ENCODE measurements around the gene BGN. TPM values are rescaled to one million over a fixed set of nuclear protein-coding genes. Genes with fewer than 3 reads are reported as not detected.

The BGN gene
- polyA plus RNA-seq, 4 donors: 3.1 to 23.2 (median 12.6) TPM

DNA sequence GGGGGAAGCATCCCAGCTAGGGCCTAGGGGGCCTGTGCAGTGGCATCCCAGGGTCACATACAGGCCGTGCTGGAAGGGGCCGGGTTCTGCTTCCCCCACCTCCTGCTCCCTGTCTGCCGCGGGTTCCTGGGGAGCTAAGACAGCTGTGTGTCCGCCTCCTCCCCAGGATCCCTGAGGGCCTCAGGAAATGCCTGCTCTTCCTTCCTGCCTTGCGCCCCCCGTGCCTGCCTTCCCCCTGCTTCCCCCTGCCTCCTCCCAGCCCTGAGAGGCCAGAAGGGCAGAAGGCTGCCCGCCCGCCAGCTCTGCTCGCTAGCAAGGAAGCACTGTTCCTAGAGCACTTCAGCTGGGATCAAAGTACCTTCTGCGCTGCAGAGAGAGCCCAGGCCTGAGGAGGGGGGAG is 2.9 kb upstream of the BGN start:
- 11 to 33% (median 21%) methylated on average over 3 to 11 of the region's 11 CpGs for WGBS, 3 donors
- peak; percentile 23 to 58 for DNase-seq
- no peak overlapping the region for H3K4me3 ChIP-seq (ENCODE audit: low read depth in 1 of 3, low read length in 3 of 3)
- no peaks in the 10 kb centered on the region for H3K36me3 ChIP-seq (ENCODE audit: control insufficient read depth in 3 of 3, insufficient read depth in 2 of 3, low read depth in 1 of 3, low read length in 3 of 3)
- no peaks in the 10 kb centered on the region for H3K9me3 ChIP-seq (ENCODE audit: control insufficient read depth in 2 of 2, insufficient read depth in 1 of 2, low read depth in 1 of 2, low read length in 1 of 2)
- H3K27ac ChIP-seq (ENCODE audit: low read depth in 1 of 3, low read length in 2 of 3): peak overlapping the region in 1 of 3 donors; percentile 52
- H3K4me1 ChIP-seq (ENCODE audit: control insufficient read depth in 3 of 3, insufficient read depth in 2 of 3, low read depth in 1 of 3, low read length in 2 of 3): peaks cover 0 to 53% (median 0%) of the 10 kb centered on the region in 3 donors
- H3K27me3 ChIP-seq (ENCODE audit: control insufficient read depth in 3 of 3, insufficient read depth in 3 of 3, low read length in 3 of 3): no peaks in the 10 kb centered on the region
- FAIRE-seq: no peak

DNA sequence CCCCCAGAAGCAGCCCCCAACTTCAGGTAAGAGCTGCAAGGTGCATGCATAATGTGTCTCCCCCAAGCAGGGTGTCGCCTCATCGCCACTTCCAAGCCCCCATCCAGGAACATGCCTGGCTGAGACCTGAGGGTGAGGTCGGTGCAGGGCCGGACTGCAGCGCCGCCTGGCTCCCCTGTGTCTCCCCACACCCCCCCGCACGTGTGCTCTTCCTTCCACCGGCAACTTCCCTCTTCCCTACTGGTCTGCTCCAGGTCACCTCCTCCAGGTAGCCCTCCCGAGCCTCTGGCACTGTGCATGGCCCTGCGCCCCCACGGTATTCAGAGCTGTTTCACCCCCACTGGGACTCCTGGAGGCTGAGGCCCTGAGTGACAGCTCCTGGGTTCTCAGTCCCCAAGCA is 2.2 kb upstream of the BGN start:
- Histone ChIP-seq H3K4me3 (ENCODE audit: low read depth in 1 of 3, low read length in 3 of 3) (no peak overlapping the region), H3K27me3 (ENCODE audit: control insufficient read depth in 3 of 3, insufficient read depth in 3 of 3, low read length in 3 of 3) (no peaks in the 10 kb centered on the region), H3K36me3 (ENCODE audit: control insufficient read depth in 3 of 3, insufficient read depth in 2 of 3, low read depth in 1 of 3, low read length in 3 of 3) (no peaks in the 10 kb centered on the region), H3K9me3 (ENCODE audit: control insufficient read depth in 2 of 2, insufficient read depth in 1 of 2, low read depth in 1 of 2, low read length in 1 of 2) (no peaks in the 10 kb centered on the region), H3K4me1 (ENCODE audit: control insufficient read depth in 3 of 3, insufficient read depth in 2 of 3, low read depth in 1 of 3, low read length in 2 of 3) (peaks cover 0 to 52% (median 0%) of the 10 kb centered on the region in 3 donors), H3K27ac (ENCODE audit: low read depth in 1 of 3, low read length in 2 of 3) (peak overlapping the region in 1 of 3 donors; percentile 52)
- FAIRE-seq: no peak
- DNase-seq: no peak
- 56 to 75% (median 68%) methylated on average over 8 to 12 of the region's 12 CpGs for WGBS, 3 donors

DNA sequence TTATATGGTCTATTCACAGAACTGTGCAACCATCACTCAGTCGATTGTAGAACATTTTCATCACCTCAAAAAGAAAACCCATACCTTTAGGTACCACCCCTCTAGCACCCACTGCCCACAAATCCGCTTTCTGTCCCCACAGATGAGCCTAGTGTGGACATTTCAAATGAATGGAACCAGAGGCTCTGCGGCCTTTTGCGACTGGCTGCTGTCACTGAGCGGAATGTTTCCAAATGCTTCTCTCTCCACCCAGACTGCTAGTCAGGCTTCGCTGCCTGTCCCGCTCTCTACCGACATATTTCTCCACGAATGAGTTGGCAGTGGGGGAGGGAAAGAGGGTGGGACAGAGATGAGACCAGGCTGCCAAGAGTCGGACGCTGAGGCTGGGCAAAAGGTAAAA is 1.7 kb upstream of the BGN start:
- Histone ChIP-seq H3K9me3 (ENCODE audit: control insufficient read depth in 2 of 2, insufficient read depth in 1 of 2, low read depth in 1 of 2, low read length in 1 of 2) (no peaks in the 10 kb centered on the region), H3K27me3 (ENCODE audit: control insufficient read depth in 3 of 3, insufficient read depth in 3 of 3, low read length in 3 of 3) (no peaks in the 10 kb centered on the region), H3K4me3 (ENCODE audit: low read depth in 1 of 3, low read length in 3 of 3) (no peak overlapping the region), H3K27ac (ENCODE audit: low read depth in 1 of 3, low read length in 2 of 3) (no peak overlapping the region), H3K4me1 (ENCODE audit: control insufficient read depth in 3 of 3, insufficient read depth in 2 of 3, low read depth in 1 of 3, low read length in 2 of 3) (peaks cover 0 to 46% (median 0%) of the 10 kb centered on the region in 3 donors), H3K36me3 (ENCODE audit: control insufficient read depth in 3 of 3, insufficient read depth in 2 of 3, low read depth in 1 of 3, low read length in 3 of 3) (no peaks in the 10 kb centered on the region)
- DNase-seq (no peak), FAIRE-seq (no peak)
- WGBS, 3 donors: 85 to 91% (median 89%) methylated on average over 11 of the region's 11 CpGs

DNA sequence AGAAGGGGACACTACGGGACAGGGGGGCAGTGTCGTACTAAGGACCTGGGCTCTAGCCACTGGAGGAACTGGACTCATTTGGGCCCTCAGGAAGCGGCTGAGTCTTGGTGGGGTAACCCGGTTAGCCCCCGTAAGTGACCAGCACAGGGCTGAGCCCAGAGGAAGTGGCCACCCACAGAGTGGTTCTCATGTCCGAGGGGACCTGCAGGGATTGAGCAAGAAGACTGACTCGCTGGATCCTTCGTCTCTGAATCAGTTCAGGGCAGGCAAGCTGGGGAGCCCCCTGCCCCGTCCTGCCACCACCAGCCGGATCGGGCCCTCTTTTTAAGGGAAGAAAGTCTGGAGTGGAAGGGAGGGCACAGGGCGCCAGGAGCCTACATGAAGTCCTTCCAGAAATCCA is 719 bp upstream of the BGN start:
- no peaks in the 10 kb centered on the region for H3K9me3 ChIP-seq (ENCODE audit: control insufficient read depth in 2 of 2, insufficient read depth in 1 of 2, low read depth in 1 of 2, low read length in 1 of 2)
- no peak for DNase-seq
- no peaks in the 10 kb centered on the region for H3K27me3 ChIP-seq (ENCODE audit: control insufficient read depth in 3 of 3, insufficient read depth in 3 of 3, low read length in 3 of 3)
- H3K4me1 ChIP-seq (ENCODE audit: control insufficient read depth in 3 of 3, insufficient read depth in 2 of 3, low read depth in 1 of 3, low read length in 2 of 3): peaks cover 0 to 37% (median 0%) of the 10 kb centered on the region in 3 donors
- no peaks in the 10 kb centered on the region for H3K36me3 ChIP-seq (ENCODE audit: control insufficient read depth in 3 of 3, insufficient read depth in 2 of 3, low read depth in 1 of 3, low read length in 3 of 3)
- no peak overlapping the region for H3K4me3 ChIP-seq (ENCODE audit: low read depth in 1 of 3, low read length in 3 of 3)
- WGBS, 3 donors: 78 to 86% (median 83%) methylated on average over 12 of the region's 12 CpGs
- FAIRE-seq: no peak
- H3K27ac ChIP-seq (ENCODE audit: low read depth in 1 of 3, low read length in 2 of 3): no peak overlapping the region

DNA sequence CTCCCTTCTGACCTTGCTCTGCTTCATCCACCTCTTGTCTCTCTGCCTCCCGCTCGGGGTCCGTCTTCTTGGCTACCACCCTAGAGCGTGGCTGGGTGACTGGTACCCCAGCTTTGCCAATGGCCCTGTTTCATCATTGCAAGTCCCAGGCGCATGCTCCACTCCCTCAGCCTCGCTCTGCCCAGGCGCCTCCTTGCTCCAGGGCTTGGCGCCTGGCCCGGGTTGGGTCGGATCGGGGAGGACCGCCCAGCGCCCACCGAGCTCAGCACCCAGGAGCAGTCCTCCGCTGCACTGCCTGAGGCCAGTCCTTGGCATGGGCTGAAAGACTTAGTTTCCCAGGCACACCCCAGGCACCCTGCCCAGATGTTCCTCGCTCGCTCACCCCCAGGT is 577 bp downstream of the BGN start:
- H3K4me3 ChIP-seq (ENCODE audit: low read depth in 1 of 3, low read length in 3 of 3): peak overlapping the region in 1 of 3 donors; percentile 36
- no peak for FAIRE-seq
- peaks cover 0 to 28% (median 0%) of the 10 kb centered on the region in 3 donors for H3K4me1 ChIP-seq (ENCODE audit: control insufficient read depth in 3 of 3, insufficient read depth in 2 of 3, low read depth in 1 of 3, low read length in 2 of 3)
- no peaks in the 10 kb centered on the region for H3K36me3 ChIP-seq (ENCODE audit: control insufficient read depth in 3 of 3, insufficient read depth in 2 of 3, low read depth in 1 of 3, low read length in 3 of 3)
- no peaks in the 10 kb centered on the region for H3K27me3 ChIP-seq (ENCODE audit: control insufficient read depth in 3 of 3, insufficient read depth in 3 of 3, low read length in 3 of 3)
- 23 to 43% (median 27%) methylated on average over 15 to 17 of the region's 17 CpGs for WGBS, 3 donors
- H3K27ac ChIP-seq (ENCODE audit: low read depth in 1 of 3, low read length in 2 of 3): no peak overlapping the region
- DNase-seq: no peak
- H3K9me3 ChIP-seq (ENCODE audit: control insufficient read depth in 2 of 2, insufficient read depth in 1 of 2, low read depth in 1 of 2, low read length in 1 of 2): no peaks in the 10 kb centered on the region

DNA sequence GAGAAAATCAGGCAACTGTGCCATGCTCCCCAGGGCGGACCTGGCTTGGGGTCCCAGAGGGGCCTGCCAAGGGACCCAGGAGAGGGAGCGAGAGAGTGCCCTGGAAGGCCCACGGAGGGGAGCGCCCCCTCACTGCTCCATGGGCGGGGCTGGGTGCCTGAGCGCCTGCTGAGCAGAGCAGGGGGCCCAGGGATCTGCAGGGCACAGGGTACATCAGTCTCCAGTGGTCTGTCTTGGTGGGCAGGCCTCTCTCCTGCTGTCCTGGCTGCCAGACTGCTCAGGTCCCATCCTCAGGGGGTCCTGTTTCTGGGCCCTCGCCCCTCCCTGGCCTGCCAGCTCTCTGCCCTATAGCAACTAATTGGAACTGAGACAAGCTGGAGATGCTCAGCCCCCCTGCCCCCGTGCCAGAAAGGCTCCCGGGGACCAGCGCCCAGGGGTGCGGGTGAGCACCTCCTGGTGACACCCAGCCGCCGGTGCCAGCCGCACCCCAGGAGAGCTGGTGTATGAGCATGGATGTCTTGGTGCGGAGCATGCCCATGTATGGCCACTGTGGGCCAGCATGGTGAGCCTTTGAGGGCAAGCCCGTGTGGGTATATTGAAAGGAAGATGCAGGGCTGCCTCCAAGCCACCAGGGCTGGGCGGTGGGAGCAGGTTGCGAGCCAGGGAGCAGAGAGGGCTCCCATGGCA is 1.3 kb downstream of the BGN start:
- H3K4me3 ChIP-seq (ENCODE audit: low read depth in 1 of 3, low read length in 3 of 3): peak overlapping the region in 1 of 3 donors; percentile 36
- no peaks in the 10 kb centered on the region for H3K9me3 ChIP-seq (ENCODE audit: control insufficient read depth in 2 of 2, insufficient read depth in 1 of 2, low read depth in 1 of 2, low read length in 1 of 2)
- FAIRE-seq (no peak), DNase-seq (no peak)
- 76 to 79% (median 76%) methylated on average over 14 to 18 of the region's 18 CpGs for WGBS, 3 donors
- H3K27me3 ChIP-seq (ENCODE audit: control insufficient read depth in 3 of 3, insufficient read depth in 3 of 3, low read length in 3 of 3): no peaks in the 10 kb centered on the region
- no peaks in the 10 kb centered on the region for H3K36me3 ChIP-seq (ENCODE audit: control insufficient read depth in 3 of 3, insufficient read depth in 2 of 3, low read depth in 1 of 3, low read length in 3 of 3)
- H3K4me1 ChIP-seq (ENCODE audit: control insufficient read depth in 3 of 3, insufficient read depth in 2 of 3, low read depth in 1 of 3, low read length in 2 of 3): peaks cover 0 to 21% (median 0%) of the 10 kb centered on the region in 3 donors
- H3K27ac ChIP-seq (ENCODE audit: low read depth in 1 of 3, low read length in 2 of 3): no peak overlapping the region

DNA sequence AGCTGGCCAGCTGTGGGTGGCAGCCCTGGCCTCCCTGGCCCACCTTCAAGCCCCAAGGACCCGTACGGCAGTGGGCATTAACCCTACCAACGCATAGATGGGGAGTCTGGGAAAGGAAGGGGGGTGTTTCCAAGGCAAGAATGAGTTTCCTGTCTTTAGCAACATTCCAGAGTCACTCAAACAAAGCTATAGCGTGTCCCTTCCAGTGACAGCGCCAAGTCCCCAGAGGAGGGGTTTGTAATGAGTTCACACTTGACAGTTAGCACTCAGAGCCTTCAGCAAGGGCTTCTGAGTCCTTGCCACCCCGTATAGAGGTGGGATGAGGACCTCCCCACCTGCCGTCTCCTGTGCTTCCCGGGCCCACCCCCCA is 1.8 kb downstream of the BGN start:
- Histone ChIP-seq H3K4me3 (ENCODE audit: low read depth in 1 of 3, low read length in 3 of 3) (no peak overlapping the region), H3K4me1 (ENCODE audit: control insufficient read depth in 3 of 3, insufficient read depth in 2 of 3, low read depth in 1 of 3, low read length in 2 of 3) (peaks cover 0 to 16% (median 0%) of the 10 kb centered on the region in 3 donors), H3K27me3 (ENCODE audit: control insufficient read depth in 3 of 3, insufficient read depth in 3 of 3, low read length in 3 of 3) (no peaks in the 10 kb centered on the region), H3K27ac (ENCODE audit: low read depth in 1 of 3, low read length in 2 of 3) (no peak overlapping the region), H3K9me3 (ENCODE audit: control insufficient read depth in 2 of 2, insufficient read depth in 1 of 2, low read depth in 1 of 2, low read length in 1 of 2) (no peaks in the 10 kb centered on the region), H3K36me3 (ENCODE audit: control insufficient read depth in 3 of 3, insufficient read depth in 2 of 3, low read depth in 1 of 3, low read length in 3 of 3) (no peaks in the 10 kb centered on the region)
- FAIRE-seq (no peak), DNase-seq (no peak)
- 46 to 67% (median 60%) methylated on average over 4 to 8 of the region's 8 CpGs for WGBS, 3 donors

DNA sequence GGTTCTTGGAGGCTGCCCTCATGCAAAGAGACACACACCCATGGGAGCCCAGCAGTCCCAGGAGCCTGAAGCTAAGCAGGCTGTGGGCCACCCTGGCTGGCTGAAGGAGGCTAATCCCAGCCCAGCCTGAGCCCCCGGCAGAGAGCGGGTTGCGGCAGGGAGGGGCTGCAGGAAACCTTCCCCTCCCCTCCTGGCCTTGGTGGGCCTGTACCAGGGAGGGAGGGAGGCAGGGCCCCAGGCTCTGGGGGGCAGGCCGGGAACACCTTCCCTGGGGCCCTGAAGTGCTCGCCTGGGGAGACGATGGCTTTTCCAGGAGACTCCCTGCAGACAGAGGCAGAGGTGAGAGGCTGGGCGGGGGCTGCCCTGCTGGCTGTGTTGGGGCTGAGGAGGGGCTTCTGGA is 3.7 kb downstream of the BGN start:
- Histone ChIP-seq H3K9me3 (ENCODE audit: control insufficient read depth in 2 of 2, insufficient read depth in 1 of 2, low read depth in 1 of 2, low read length in 1 of 2) (no peaks in the 10 kb centered on the region), H3K4me3 (ENCODE audit: low read depth in 1 of 3, low read length in 3 of 3) (no peak overlapping the region), H3K36me3 (ENCODE audit: control insufficient read depth in 3 of 3, insufficient read depth in 2 of 3, low read depth in 1 of 3, low read length in 3 of 3) (no peaks in the 10 kb centered on the region), H3K27me3 (ENCODE audit: control insufficient read depth in 3 of 3, insufficient read depth in 3 of 3, low read length in 3 of 3) (no peaks in the 10 kb centered on the region), H3K4me1 (ENCODE audit: control insufficient read depth in 3 of 3, insufficient read depth in 2 of 3, low read depth in 1 of 3, low read length in 2 of 3) (peaks cover 0 to 5% (median 0%) of the 10 kb centered on the region in 3 donors), H3K27ac (ENCODE audit: low read depth in 1 of 3, low read length in 2 of 3) (no peak overlapping the region)
- DNase-seq (no peak), FAIRE-seq (no peak)
- WGBS, 3 donors: 80 to 100% (median 92%) methylated on average over 1 to 7 of the region's 7 CpGs

DNA sequence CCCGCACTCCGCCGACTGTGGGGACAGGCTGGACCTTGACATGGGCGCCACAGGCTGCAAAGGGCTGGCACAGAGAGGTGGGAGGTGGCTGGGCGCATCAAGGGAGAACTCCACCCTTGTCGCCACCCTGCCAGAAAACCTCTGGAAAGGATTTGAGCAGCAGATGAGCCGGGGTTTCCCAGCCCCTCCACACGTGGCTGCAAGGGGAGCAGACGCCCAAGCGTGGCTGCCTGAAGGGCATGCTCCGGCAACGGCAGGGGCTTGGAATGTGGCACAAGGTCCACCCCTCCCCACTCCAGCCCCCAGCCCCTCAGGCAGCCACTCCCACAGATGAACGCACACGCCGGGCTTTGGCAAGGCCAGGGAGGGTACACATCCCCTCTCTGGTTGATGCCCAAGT is 4.6 kb downstream of the BGN start:
- Histone ChIP-seq H3K27me3 (ENCODE audit: control insufficient read depth in 3 of 3, insufficient read depth in 3 of 3, low read length in 3 of 3) (no peaks in the 10 kb centered on the region), H3K4me3 (ENCODE audit: low read depth in 1 of 3, low read length in 3 of 3) (no peak overlapping the region), H3K4me1 (ENCODE audit: control insufficient read depth in 3 of 3, insufficient read depth in 2 of 3, low read depth in 1 of 3, low read length in 2 of 3) (peaks cover 0 to 2% (median 0%) of the 10 kb centered on the region in 3 donors), H3K27ac (ENCODE audit: low read depth in 1 of 3, low read length in 2 of 3) (no peak overlapping the region), H3K36me3 (ENCODE audit: control insufficient read depth in 3 of 3, insufficient read depth in 2 of 3, low read depth in 1 of 3, low read length in 3 of 3) (no peaks in the 10 kb centered on the region), H3K9me3 (ENCODE audit: control insufficient read depth in 2 of 2, insufficient read depth in 1 of 2, low read depth in 1 of 2, low read length in 1 of 2) (no peaks in the 10 kb centered on the region)
- 46 to 62% (median 61%) methylated on average over 14 to 15 of the region's 15 CpGs for WGBS, 3 donors
- FAIRE-seq: no peak
- no peak for DNase-seq

Measured in small intestine (tissue), 7 donors.